Heart left ventricle (tissue), 16 donors: Measurements from ENCODE around the gene BNC2. TPM values are rescaled to one million over a fixed set of nuclear protein-coding genes. Genes with fewer than 3 reads are reported as not detected.

Experiments used
- ATAC-seq, 4 donors: fragments of 200-7000 bp; cut with Tn5 transposase; one replicate each; pipeline ENCODE4 v1.9.1; 2020 to 2022; ENCODE audit warnings: moderate library complexity in 4 of 4, mild to moderate bottlenecking in 3 of 4, moderate number of reproducible peaks in 1 of 4
- DNase-seq, 5 donors: peaks; one replicate each; pipeline ENCODE4 v3.0.0-alpha.2; 2020
- H3K27ac ChIP-seq, 12 donors: fragments of 200-600 bp; sonication (generic) in 4 of 12; one replicate each; pipeline versions ENCODE4 v1.5.0 to v1.8.0; 2016 to 2022; ENCODE audit warnings: mild to moderate bottlenecking in 2 of 12
- H3K27me3 ChIP-seq, 9 donors: fragments of 200-600 bp; sonication (generic) in 2 of 9; one replicate each; pipeline versions ENCODE4 v1.5.1 to v1.8.0; 2016 to 2022; ENCODE audit warnings: mild to moderate bottlenecking in 3 of 9
- H3K36me3 ChIP-seq, 9 donors: fragments of 200-600 bp; sonication (generic) in 2 of 9; one replicate each; pipeline versions ENCODE4 v1.5.0 to v1.8.0; 2018 to 2022; ENCODE audit warnings: mild to moderate bottlenecking in 2 of 9
- H3K4me1 ChIP-seq, 12 donors: fragments of 200-600 bp; sonication (generic) in 4 of 12; one replicate each; pipeline versions ENCODE4 v1.5.0 to v1.8.0; 2016 to 2022; ENCODE audit warnings: mild to moderate bottlenecking in 3 of 12
- H3K4me3 ChIP-seq, 12 donors: fragments of 200-600 bp; sonication (generic) in 4 of 12; one replicate each; pipeline versions ENCODE4 v1.5.0 to v1.8.0; 2017 to 2022; ENCODE audit warnings: mild to moderate bottlenecking in 9 of 12, moderate library complexity in 4 of 12
- H3K9me3 ChIP-seq, 12 donors: fragments of 200-600 bp; sonication (generic) in 4 of 12; one replicate each; pipeline versions ENCODE4 v1.5.0 to v1.8.0; 2016 to 2022; ENCODE audit warnings: mild to moderate bottlenecking in 1 of 12
- CTCF ChIP-seq, 12 donors: fragments of 200-600 bp; sonication (generic) in 4 of 12; IDR thresholded peaks; one replicate each; pipeline versions ENCODE4 v1.5.0 to v1.8.0; 2018 to 2022; ENCODE audit warnings: antibody characterized with exemption in 12 of 12, mild to moderate bottlenecking in 5 of 12
- POLR2A ChIP-seq, 2 donors: fragments of 450-650 bp; IDR thresholded peaks; one replicate each; pipeline ENCODE4 v1.6.1; 2017; ENCODE audit warnings: antibody characterized with exemption in 2 of 2, mild to moderate bottlenecking in 2 of 2, moderate library complexity in 2 of 2
- WGBS, 4 donors: extraction: QIAGEN DNeasy Blood & Tissue Kit in 2 of 4; methylation state at CpG; one replicate each; pipeline versions ENCODE4 v1.1.5 to v1.1.7; 2013 to 2018; 5-methylcytosine and 5-hydroxymethylcytosine counted together
- intact Hi-C, 10 donors: fragments of 100-400 bp; cut with DNase I; formaldehyde crosslinking; loops; one replicate each; pipeline versions ENCODE4 v1.11.1 to v1.14.2; 2022
- polyA plus RNA-seq, 2 donors: library from polyadenylated mRNA; stranded (reverse); fragments of 200-250 nt; gene quantifications; one replicate each; pipeline ENCODE4 v1.2.3, GENCODE V29; 2013
- total RNA-seq, 9 donors: library from RNA; depleted of rRNA in 2 of 9; stranded (reverse); fragments of >200 nt in 2 of 9; fragmentation: NEBNext Ultra II Directional in 3 of 9; extraction: Animal tissue kit (Norgen Biotek cat#: 25700) in 3 of 9; gene quantifications; one replicate each; pipeline versions ENCODE4 v1.1.0 to v1.2.4, GENCODE V29; 2016 to 2023
- donor health status: ischemic (EF 13 %, LVEDD 7.1; RV severe dilation, severe dysfunction).
- donor health status: healthy with polysubstance abuse.
- donor health status: DM: no; HTN: yes; CAD: no.
- donor health status: DM: no; HTN: no; CAD: no.
- donor health status: ischemic (EF 25% LVEDD 6.9; RV normal size, moderate dysfunction).
- donor health status: ischemic (EF 25% LVEDD 5.7; RV mildly dilated, moderate dysfunction).
- donor health status: healthy.
- donor health status: DM: yes; HTN: yes; CAD: no.
- donor health status: ischemic (EF 35%, LVEDD 5.7; RV mildly dilated, moderate dysfunction).
- donor health status: nonischemic (EF 11% LVEDD 7.7; RV severe dilation, severe dysfunction).
- donor health status: DM: yes; HTN: yes; CAD: no.
- donor health status: PGD.
- donor health status: ischemic (EF 29% LVEDD 5.4; RV normal size, mild dysfunction).
- donor health status: nonischemic (EF 23%, LVEDD 6.1; RV moderate dilation, normal function).

Gene BNC2
- total and polyA plus RNA-seq, 11 donors, result 0.38 to 27.1 (median 3.8) TPM

- Histone ChIP-seq H3K27ac (no peak overlapping the region), H3K4me3 (no peak overlapping the region), H3K27me3 (no peaks in the 10 kb centered on the region), H3K9me3 (no peaks in the 10 kb centered on the region), H3K4me1 (no peaks in the 10 kb centered on the region), H3K36me3 (no peaks in the 10 kb centered on the region)
- ATAC-seq, result no peak
- no peak for TF ChIP-seq CTCF (IDR thresholded peaks at IDR 0.05)
- no peak for TF ChIP-seq POLR2A (IDR thresholded peaks at IDR 0.05)
- WGBS, 4 donors, result 67 to 80% (median 68%) methylated on average over 2 of the region's 2 CpGs
- no peak for DNase-seq
- intact Hi-C loops, result no loop called here
Observed at GRCh38 chr9:16611983-16612382, 258.5 kb downstream of the BNC2 start.

GRCh38 chr9:16611001-16611400 lies 259.5 kb downstream of the BNC2 start:
- intact Hi-C loops, result no loop called here

GRCh38 chr9:16610538-16610937 lies 259.9 kb downstream of the BNC2 start:
- ATAC-seq (no peak), DNase-seq (no peak)
- H3K27ac ChIP-seq, result no peak overlapping the region
- no peak overlapping the region for H3K4me3 ChIP-seq
- no peaks in the 10 kb centered on the region for H3K4me1 ChIP-seq
- H3K36me3 ChIP-seq, result no peaks in the 10 kb centered on the region
- no peaks in the 10 kb centered on the region for H3K27me3 ChIP-seq
- intact Hi-C loops, result no loop called here
- 59 to 65% (median 63%) methylated on average over 3 of the region's 3 CpGs for WGBS, 4 donors
- TF ChIP-seq CTCF (IDR thresholded peaks at IDR 0.05), result no peak
- no peak for TF ChIP-seq POLR2A (IDR thresholded peaks at IDR 0.05)
- no peaks in the 10 kb centered on the region for H3K9me3 ChIP-seq

More at GRCh38 chr9:16611001-16611400, 259.5 kb downstream of the BNC2 start:
- 62 to 67% (median 63%) methylated on average over 4 of the region's 4 CpGs for WGBS, 4 donors
- no peak for DNase-seq
- ATAC-seq, result no peak
- TF ChIP-seq POLR2A (IDR thresholded peaks at IDR 0.05) (no peak), CTCF (IDR thresholded peaks at IDR 0.05) (no peak)
- Histone ChIP-seq H3K27me3 (no peaks in the 10 kb centered on the region), H3K36me3 (no peaks in the 10 kb centered on the region), H3K4me3 (no peak overlapping the region), H3K9me3 (no peaks in the 10 kb centered on the region), H3K27ac (no peak overlapping the region), H3K4me1 (no peaks in the 10 kb centered on the region)

GRCh38 chr9:16608906-16609305 lies 261.6 kb downstream of the BNC2 start:
- Histone ChIP-seq H3K36me3 (no peaks in the 10 kb centered on the region), H3K27me3 (no peaks in the 10 kb centered on the region), H3K9me3 (no peaks in the 10 kb centered on the region), H3K4me1 (no peaks in the 10 kb centered on the region), H3K27ac (no peak overlapping the region), H3K4me3 (no peak overlapping the region)
- ATAC-seq (no peak), DNase-seq (no peak)
- 89 to 97% (median 94%) methylated on average over 2 of the region's 2 CpGs for WGBS, 4 donors
- TF ChIP-seq CTCF (IDR thresholded peaks at IDR 0.05), result no peak
- no peak for TF ChIP-seq POLR2A (IDR thresholded peaks at IDR 0.05)
- intact Hi-C loops, result no loop called here
